IPS DF 4.7 (cell line): ENCODE measurements around the gene RAD54L.

Experiments
- DNase-seq: peaks from one replicate; pipeline ENCODE4 v3.0.0-alpha.2; 2013; ENCODE audit warnings: low spot score; ENCODE audit errors: extremely low read depth

The RAD54L gene

DNA sequence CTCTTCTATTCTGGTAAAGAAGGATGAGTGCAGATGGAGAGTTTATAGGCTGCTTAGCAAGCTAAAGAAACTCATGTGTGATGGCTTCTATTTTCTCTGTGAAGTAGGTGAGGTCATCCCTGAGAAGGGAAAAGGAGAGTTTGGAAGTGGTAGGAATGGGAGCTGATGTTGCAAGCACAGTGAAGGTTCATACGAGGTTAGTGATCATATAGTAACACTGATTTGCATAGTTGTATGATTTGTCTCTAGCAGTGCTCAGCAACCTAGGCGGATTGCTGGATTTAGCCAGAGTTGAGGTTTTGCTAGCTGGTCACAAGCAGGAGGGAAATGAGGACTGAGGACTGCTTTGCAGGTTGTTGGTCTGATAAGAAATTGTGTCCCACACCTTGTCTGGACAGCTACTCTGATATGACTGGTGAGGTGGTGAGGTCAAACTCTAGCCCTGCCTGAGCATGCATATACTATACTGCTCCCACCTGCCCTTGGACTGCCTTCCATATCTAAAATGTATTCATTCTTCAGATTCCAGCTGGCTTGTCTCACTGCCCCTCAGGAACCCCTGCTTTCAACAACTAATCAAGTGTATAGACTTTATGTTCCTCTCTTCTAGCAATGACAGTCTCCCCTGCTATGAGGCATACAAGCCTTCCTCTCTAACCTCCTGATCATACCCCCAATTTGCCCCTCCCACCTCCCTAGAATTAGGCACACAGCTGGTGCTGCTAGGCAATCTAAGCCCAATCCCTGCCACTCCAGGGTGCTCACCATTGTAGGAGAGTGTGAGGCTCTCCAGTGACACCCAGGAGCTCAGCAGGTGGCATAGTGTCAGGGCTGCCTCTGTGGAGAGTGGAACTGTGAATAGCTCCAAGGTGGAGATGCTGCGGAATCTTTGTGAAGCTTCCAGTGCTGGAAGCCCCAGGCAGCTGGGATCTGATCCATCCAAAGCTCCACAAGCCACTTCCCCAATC is 37.3 kb downstream of the RAD54L start:
- no peak for DNase-seq

DNA sequence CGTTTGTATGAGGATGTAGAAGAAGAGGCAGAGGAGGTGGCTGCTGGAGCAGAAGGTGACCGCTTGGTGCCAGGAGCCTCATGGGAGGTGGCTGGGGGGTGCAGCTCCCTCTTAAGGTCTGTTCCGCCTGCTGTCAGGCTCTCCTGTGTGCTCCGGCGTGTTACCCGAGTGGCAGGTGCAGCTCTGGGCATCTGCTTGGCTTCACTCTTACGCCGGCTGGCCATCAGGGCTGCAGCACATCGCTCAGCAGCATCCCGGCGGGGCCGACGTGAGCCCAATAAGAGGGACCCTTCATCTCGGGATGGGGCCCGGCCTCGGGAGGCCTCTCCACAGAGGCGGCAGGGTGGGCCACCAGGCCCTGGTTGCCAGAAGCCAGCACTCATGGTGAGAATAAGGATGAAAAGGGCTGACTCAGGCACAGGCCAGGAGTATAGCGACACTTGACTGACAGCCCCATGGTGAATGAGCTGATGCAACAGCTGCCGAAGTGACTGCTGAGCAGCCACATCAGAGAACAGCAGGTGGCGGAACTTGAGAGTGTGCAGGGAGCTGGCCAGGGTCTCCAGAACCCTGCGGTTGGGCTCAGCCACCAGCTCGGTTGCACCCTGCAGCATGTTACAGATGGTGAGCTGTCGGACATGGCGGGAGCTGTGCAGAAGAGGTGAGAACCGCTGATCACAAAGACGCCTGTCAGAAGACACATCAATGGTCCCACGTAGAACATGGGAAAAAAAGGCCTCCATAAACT is 38.3 kb downstream of the RAD54L start:
- no peak for DNase-seq

DNA sequence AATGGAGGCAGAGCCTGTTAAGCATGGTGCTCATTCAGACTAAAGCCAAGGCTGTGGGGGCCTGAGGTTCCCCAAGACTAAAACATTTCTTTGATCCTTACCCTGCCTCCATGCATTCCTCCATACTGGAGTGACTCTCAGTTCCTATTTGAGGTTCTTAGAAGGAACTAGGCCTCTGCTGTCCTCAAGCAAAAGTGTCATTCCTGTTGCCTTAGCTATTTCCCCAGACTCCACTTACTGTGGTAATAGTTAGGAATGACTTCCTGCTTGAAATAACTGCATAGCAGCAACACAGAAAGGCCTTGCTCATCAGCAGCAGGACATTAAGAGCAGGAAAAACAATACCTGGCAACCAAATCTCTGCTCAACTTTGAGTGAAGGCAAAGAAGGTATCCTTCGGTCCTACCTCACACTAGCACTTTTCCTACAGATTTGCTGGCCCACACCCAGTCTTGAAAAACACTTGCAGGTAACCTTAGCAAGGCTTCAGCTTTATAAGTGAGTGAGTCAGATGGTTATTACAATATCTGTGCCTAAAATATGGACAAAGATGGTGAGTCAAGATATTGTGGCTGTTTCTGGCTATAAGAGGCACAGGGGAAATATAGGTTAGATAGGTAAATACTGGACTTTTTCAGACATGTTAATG is 41.0 kb downstream of the RAD54L start:
- no peak for DNase-seq

DNA sequence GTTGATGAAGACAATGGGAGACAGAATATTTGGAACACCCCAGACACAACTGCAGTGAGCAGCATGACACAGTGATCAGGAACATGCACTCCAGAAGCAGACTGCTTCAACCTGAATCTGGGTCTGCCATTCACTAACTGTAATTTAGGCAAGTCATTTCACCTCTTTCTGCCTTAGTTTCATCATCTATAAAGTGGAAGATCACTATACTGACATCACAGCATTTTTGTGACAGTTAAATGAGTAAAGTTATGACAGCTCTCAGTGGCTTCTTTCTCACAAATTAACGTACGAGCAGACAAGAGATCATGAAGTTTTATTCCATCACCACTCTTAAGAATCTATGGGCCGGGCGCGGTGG is 41.6 kb downstream of the RAD54L start:
- no peak for DNase-seq

DNA sequence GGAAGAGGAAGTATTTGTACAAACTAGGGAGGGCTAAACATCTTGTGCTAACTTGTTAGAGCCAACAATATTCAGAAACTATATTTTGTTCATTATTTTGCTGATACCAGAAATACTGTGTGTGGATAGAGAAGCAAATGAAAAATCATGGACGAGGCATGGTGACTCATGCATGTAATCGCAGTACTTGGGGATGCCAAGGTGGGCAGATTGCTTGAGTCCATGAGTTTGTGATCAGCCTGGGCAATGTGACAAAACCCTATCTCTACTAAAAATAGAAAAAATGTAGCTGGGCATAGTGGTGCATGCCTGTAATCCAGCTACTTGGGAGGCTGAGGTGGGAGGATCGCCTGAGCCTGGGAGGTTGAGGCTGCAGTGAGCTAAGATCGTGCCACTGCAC is 42.4 kb downstream of the RAD54L start:
- no peak for DNase-seq

DNA sequence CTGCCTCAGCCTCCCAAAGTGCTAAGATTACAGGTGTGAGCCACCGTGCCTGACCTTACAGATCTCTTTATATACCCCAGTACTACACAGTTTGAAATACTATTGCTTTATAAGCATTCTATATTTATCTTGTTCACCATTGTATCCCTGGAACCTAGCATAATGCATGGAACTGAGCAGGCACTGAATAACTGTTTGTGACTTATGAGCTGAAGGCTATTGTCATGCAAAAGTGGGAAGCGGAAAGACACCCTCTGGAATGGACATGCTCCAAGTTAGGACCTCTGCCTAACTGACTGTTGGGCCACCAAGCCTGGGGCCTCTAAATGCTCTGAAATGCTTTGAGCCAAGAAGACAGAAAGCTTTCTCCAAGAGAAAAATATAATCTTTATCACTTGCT is 47.7 kb downstream of the RAD54L start:
- no peak for DNase-seq

DNA sequence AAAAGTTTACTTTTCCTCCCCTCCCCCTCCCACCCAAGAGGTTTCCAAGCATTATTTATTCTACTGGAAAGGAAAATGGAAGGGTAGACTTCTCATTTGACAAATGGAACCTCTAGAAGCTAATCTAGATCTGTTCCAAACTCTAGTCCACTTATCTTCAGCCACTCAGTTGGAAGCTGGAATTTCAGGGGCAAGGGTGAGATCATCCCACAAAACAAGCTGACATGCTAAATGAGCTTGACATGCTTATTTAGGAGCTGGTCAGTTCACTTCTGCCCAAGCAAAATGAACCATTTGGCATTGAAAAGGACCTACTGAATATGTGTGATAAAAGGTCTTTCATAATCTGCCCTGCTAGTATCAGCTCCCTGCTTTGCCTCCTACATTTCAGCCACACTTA is 50.8 kb downstream of the RAD54L start:
- no peak for DNase-seq

DNA sequence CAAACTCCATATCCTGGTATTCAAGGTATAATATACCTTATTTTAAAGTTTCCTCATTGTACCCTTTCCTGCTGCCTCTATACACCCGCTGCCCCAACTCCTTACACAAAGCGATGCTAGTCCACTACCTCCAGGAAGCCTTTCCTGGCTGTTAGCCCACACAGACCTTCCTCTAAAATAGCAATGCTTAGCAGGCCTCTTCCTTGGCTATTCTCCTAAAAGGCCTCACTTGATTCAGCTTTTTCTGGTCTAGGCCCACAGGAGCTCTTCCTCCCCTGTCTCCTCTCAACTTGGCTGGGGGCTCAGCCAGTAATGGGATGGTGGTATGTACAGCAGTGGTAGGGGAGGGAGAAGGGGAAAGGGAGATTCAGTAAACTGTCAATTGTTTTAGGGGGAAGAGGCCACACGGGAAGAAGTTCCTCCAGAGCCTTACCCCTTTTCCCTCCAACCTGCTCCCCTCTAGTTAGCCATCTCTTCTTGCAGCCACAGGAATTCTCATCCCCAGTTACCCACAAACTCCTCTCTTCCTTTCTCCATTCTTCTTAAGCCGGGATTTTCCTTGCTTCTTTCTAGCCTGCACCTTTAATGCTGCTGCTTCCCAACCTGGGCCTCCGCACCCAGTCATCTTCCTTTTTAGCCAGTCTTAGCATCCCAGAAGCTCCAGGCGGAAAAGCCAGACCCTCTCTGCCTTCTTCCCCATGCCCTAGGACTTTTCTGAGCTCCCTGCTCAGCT is 53.3 kb downstream of the RAD54L start:
- DNase-seq, result no peak

DNA sequence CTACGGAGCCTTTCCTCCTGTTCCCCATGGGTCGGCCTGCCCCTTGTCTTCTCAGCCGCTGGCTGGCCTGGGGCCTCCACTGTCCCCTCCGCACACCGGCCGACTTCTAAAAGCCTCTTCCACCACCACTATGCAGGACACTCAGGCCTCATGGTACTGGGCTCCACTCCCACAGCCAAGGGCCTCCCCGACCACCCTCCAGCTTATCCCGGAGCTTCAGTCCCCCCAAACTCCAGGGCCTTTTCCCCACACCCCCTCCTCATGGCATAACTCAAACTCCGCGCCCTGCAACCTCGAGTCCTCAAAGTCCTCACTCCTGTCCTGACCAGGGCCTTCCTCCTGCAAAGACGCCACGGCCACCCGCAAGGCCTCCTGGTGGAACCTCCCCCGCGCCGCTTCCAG is 53.8 kb downstream of the RAD54L start:
- no peak for DNase-seq

DNA sequence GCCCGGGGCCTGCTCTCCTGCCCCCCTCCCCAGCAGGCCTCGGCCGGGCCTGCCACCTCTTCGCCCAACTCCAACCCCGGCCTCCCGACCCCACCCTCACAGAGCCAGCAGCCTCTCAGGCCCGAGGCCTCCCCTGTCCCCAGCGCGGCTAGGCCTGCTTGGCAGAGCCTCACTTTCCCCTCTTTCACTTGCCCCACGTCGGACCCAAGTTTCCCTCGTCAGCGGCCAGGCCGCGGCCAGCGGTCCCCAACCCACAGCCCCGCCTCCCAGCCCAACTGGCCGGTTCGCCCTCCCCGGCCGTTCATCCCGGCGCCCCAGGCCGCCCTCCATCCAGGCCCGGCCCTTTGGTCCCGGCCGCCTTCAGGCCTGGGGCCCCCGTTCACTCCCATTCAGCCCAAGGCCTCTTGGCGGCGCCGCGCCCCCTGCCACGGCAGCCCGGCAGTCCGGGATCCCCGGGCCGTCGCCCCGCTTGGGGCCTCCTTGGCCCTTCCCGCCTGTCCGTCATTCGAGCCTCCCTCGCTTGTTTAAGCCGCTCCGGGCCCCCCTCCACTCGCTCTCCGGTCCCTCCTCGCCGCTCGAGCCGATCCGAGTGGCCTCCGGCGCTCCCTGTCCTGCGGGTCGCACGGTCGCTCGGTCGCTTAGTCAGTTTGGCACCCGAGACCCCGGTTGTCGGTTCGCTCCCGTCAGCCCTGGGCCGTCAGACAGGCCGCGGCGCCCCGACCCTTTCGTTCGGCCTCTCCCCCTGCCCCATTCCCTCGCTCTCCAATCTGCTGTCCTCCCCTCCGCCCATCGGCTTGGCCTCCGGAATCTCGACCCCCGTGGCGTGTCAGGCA is 54.5 kb downstream of the RAD54L start:
- no peak for DNase-seq

DNA sequence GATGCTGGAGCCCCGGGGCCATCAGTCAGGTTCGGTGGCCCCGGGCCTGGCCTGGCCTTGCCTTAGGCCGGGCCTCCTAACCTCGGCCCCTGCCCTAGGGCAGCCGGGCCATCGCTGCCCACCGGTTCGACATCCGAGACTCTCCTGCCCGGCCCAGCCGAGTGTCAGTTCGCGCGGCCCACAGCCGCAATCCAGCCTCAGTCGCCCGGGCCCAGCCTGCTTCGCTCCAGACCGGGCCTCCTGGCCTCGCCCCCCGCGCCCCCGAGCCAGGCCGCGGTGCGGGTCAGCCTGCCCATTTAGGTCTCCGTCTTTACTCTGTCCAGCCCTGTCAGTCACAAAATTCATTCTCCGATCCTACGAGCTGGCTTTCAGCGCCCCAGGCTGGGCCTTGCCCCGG is 55.1 kb downstream of the RAD54L start:
- no peak for DNase-seq

DNA sequence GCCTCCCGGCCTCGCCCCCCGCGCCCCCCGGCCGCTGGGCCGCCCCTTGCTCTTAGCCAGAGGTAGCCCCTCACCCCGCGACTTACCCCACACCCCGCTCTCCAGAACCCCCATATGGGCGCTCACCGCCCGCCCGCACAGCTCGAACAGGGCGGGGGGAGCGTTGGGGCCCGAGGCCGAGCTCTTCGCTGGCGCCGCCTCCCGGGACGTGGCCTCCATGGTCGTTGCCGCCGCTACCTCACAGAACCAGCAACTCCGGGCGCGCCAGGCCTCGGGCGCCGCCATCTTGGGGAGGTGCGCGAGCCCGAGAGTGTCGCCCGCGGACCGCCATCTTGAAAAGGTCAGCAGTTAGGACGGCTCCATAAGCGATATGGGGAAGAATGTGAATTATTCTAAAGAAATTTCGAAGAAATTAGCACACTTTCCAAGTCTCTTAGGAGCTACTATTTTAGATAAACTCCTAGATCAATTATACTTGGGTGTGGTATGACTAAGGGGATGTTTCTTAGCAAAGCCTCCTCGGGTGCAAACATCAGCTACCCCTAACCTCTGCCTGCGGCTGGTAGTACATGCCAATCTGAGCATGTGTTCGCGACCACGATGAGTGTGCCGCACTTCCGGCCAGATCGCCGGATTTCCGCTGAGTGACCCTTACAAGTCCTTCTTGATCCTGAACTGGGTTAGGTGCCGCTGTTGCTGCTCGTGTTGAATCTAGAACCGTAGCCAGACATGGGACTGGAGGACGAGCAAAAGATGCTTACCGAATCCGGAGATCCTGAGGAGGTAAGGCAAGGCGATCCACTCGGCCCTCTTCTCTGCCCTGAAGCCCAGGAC is 55.7 kb downstream of the RAD54L start, which contains the start of the genes LRRC41 and UQCRH:
LRRC41 (minus strand) TSS at position 579 of the 834 bp plus-strand sequence; CDS start at position 285, 294 bp downstream.
UQCRH (plus strand) TSS at position 661 of the 834 bp plus-strand sequence; CDS start at position 730, 69 bp downstream.
- DNase-seq, result peak; percentile 90

DNA sequence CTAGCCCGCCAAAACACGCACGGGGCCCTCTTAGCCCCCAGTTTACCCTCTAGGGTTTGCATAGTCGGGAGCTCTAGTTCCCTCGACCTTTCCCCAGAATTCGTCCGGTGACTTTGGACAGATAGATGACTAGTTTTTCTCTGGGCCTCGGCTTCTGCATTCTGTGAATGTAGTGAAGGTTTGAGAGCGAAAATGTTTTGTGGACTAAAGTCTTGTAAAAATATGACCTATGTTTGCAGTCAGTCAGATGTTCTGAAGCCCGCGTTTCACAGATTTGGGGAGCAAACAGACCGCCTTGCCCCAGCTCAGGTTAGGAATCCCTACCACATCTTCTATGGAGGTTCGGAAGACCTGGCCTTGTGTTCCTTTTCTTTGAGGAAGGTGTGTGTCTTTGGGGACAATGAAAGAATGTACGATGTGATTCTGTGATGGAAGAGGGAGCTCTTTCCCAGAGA is 56.3 kb downstream of the RAD54L start:
- DNase-seq, result no peak

DNA sequence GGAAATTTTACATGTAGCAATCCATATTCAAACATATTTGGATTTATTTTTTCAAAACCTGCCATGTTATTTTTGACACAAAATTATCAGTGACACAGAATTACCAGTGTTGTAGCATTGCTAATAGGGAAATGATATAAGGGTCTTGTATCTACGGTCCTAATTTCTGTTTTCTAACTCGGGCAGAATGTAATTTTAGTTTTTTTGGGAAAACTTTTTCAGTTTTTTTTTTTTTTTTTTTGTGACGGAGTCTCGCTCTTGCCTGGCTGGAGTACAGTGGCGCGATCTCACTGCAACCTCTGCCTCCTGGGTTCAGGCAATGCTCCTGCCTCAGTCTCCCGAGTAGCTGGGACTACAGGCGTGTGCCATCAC is 58.6 kb downstream of the RAD54L start:
- no peak for DNase-seq

DNA sequence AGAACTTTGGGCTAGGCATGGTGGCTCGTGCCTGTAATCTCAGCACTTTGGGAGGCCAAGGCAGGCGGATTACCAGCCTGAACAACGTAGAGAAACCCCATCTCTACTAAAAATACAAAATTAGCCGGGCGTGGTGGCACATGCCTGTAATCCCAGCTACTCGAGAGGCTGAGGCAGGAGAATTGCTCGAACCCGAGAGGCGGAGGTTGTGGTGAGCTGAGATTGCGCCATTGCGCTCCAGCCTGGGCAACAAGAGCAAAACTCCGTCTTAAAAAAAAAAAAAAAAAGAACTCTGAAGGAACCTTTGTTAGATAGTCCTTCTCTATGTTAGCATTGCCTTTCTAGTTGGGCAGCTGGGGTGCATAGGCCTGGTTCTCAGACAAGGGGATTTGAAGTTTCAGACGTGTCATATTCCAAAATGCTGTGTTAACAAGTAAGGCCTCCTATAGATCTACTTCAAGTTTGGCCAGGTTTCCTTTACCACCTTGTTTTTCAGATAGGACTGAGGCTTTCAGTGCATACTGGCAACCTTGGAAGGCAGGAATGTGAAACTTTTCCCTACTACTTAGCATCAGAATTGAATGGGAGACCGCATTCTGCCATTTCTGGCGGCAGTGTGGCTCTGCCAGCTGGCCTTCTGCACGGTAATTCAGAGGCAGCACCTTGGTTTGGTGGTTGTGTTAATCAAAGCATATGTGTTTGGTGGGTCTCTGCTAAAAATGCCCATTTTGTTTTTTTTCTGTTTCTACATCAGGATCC is 62.0 kb downstream of the RAD54L start:
- DNase-seq, result no peak

DNA sequence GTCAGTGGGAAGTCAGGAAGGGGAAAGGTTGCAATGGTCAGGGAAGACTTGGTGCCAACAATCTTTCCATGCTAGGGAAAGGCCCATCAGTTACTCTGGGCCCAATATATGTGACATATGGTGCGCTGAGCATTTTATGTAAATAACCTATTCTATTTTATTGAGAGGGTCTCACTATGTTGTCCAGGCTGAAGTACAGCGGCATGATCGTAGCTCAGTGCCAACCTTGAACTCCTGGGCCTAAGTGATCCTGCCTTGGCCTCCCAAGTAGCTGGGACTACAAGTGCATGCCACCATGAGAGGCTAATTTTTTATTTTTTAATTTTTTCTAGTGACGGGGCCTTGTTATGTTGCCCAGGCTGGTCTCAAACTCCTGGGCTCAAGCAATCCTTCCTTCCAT is 62.8 kb downstream of the RAD54L start:
- no peak for DNase-seq

DNA sequence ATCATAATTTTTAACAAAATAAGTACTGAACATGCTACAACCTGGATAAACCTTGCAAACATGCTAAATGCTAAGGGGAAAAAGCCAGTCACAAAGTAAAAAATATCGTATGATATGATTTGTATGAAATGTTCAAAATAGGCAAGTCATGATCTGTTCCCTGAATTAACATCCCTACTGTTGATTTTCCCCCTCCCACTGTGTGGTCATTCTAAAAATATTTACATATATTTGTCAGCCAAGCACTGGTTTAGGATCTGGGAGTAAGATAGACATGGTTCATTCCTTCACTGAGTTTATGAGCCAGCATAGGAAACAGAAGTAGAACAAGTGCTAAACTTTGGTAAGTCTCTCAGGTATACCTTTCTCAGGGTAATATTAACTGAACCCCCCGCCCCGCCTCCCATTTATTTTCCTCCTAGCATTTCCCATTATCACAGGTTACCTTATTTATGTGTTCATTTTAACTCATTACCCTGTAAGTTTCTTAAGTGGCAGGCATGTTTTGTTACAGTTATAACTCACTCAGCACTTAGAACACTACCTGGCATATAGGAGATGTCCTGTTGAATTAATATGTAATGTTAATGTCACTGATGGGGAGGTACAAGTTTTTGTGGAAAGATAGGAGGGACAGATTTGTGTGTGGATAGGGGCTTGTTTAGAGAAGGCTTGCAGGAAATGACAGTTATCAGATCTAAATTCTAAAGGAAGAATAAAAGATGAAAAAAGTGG is 68.3 kb downstream of the RAD54L start:
- no peak for DNase-seq

DNA sequence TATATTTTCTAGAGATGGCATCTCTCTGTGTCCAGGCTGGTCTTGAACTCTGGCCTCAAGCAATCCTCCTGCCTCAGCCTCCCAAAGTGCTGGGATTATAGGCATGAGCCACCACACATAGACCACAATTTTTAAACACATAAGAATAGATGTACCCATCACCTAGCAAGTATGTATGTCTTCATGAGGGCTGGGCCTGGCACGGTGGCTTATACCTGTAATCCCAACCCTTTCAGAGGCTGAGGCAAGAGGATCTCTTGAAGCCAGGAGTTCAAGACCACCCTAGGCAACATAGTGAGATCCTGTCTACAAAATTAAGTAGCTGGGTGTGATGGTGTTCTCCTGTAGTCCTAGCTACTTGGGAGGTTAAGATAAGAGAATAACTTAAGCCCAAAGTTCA is 69.8 kb downstream of the RAD54L start:
- no peak for DNase-seq
